Endothelial cell of umbilical vein (primary cell): ENCODE data around the gene OR6C2. TPM values are rescaled to one million over a fixed set of nuclear protein-coding genes. Genes with fewer than 3 reads are reported as not detected.

Experiments used
- BruUV-seq: library from RNA; stranded (reverse); fragments of 400-500 nt; replicated peaks from 2 replicates; lab custom pipeline; 2021; lab: Mats Ljungman, UMichigan
- CTCF ChIA-PET: fragments of 300-600, 350-600 bp; sonication (Branson Sonifier 250); formaldehyde crosslinking; loops from one replicate; lab custom pipeline; 2021; ENCODE audit warnings: antibody characterized with exemption, inconsistent platforms; lab: Charles Lee
- POLR2A ChIA-PET: fragments of 300-600, 350-600 bp; sonication (Branson Sonifier 250); formaldehyde crosslinking; loops from one replicate; lab custom pipeline; 2021; ENCODE audit warnings: antibody characterized with exemption, inconsistent platforms; lab: Charles Lee
- DNase-seq: peaks from one replicate; pipeline ENCODE4 v3.0.0-alpha.2; 2011; ENCODE audit warnings: low read depth, low spot score
- FAIRE-seq: peaks from 2 replicates; lab custom pipeline; 2011; peaks lifted over from hg19 to GRCh38; lab: Jason Lieb, UNC
- H2AFZ ChIP-seq: 2 replicates; pipeline ENCODE4 v1.6.0; 2012; ENCODE audit warnings: low read depth, low read length, control low read depth, inconsistent platforms
- H3K27ac ChIP-seq: 2 replicates; pipeline ENCODE4 v1.5.1; 2011; ENCODE audit warnings: low read depth, mild to moderate bottlenecking, control low read depth, low read length, moderate library complexity; ENCODE audit not compliant: insufficient read depth
- H3K27me3 ChIP-seq, 2 experiments: 2 replicates each; pipeline versions ENCODE4 v1.6.0 to v1.6.1; 2011; ENCODE audit warnings: low read length in 2 of 2, mixed read lengths in 1 of 2; ENCODE audit not compliant: control insufficient read depth in 2 of 2, insufficient read depth in 2 of 2
- H3K36me3 ChIP-seq, 2 experiments: 2 replicates in 1 of 2; 3 replicates in 1 of 2; pipeline ENCODE4 v1.5.1; 2011; ENCODE audit warnings: low read length in 2 of 2, mild to moderate bottlenecking in 1 of 2, moderate library complexity in 1 of 2; ENCODE audit not compliant: control insufficient read depth in 2 of 2, insufficient read depth in 2 of 2; ENCODE audit errors: extremely low read depth in 1 of 2
- H3K4me1 ChIP-seq: 3 replicates; pipeline ENCODE4 v1.5.1; 2011; ENCODE audit warnings: mild to moderate bottlenecking, low read length; ENCODE audit not compliant: control insufficient read depth, insufficient read depth; ENCODE audit errors: extremely low read depth
- H3K4me2 ChIP-seq: 2 replicates; pipeline ENCODE4 v1.6.1; 2011; ENCODE audit warnings: low read length, control low read depth, mixed read lengths; ENCODE audit not compliant: insufficient read depth
- H3K4me3 ChIP-seq, 3 experiments: fragments of 200-600 bp in 1 of 3; sonication (generic), shearing (Covaris generic) in 1 of 3; replicated peaks in 1 of 3; 2 replicates each; pipeline ENCODE4 v1.5.1; 2011 to 2016; ENCODE audit warnings: control low read depth in 3 of 3, low read length in 3 of 3, mild to moderate bottlenecking in 2 of 3, inconsistent platforms in 1 of 3, low read depth in 1 of 3, moderate library complexity in 1 of 3; ENCODE audit not compliant: insufficient read depth in 1 of 3
- H3K79me2 ChIP-seq: 2 replicates; pipeline ENCODE4 v1.6.0; 2012; ENCODE audit warnings: low read length, inconsistent platforms; ENCODE audit not compliant: control insufficient read depth, insufficient read depth
- H3K9ac ChIP-seq: replicated peaks from 2 replicates; pipeline ENCODE3; 2011; ENCODE audit warnings: low read length, control low read depth; ENCODE audit not compliant: insufficient read depth; ENCODE audit errors: extremely low read depth
- H3K9me1 ChIP-seq: replicated peaks from 3 replicates; pipeline ENCODE4 v1.6.0; 2011; ENCODE audit warnings: mild to moderate bottlenecking, low read length; ENCODE audit not compliant: control insufficient read depth, insufficient read depth; ENCODE audit errors: extremely low read depth
- H3K9me3 ChIP-seq: replicated peaks from 2 replicates; pipeline ENCODE4 v1.5.1; 2012; ENCODE audit warnings: low read length, inconsistent platforms; ENCODE audit not compliant: control insufficient read depth, insufficient read depth
- H4K20me1 ChIP-seq: replicated peaks from 2 replicates; pipeline ENCODE3; 2011; ENCODE audit warnings: mild to moderate bottlenecking, low read length; ENCODE audit not compliant: control insufficient read depth, insufficient read depth; ENCODE audit errors: extremely low read depth
- CTCF ChIP-seq, 2 donors: IDR thresholded peaks; 1 replicate in 1 of 2; 2 replicates in 1 of 2; pipeline ENCODE4 v1.5.1; 2011; ENCODE audit warnings: low read length in 2 of 2, mild to moderate bottlenecking in 2 of 2, moderate library complexity in 2 of 2, control low read depth in 1 of 2, inconsistent platforms in 1 of 2, low read depth in 1 of 2; ENCODE audit not compliant: insufficient read depth in 1 of 2; ENCODE audit errors: extremely low read depth in 1 of 2
- EZH2 ChIP-seq: IDR thresholded peaks from 2 replicates; pipeline ENCODE4 v1.6.1; 2012; ENCODE audit warnings: borderline replicate concordance, low read depth, mild to moderate bottlenecking, moderate library complexity, low read length, inconsistent platforms; ENCODE audit not compliant: severe bottlenecking
- FOS ChIP-seq: IDR thresholded peaks from 2 replicates; pipeline ENCODE4 v1.6.1; 2011; ENCODE audit warnings: mild to moderate bottlenecking, low read length, moderate library complexity, borderline replicate concordance; ENCODE audit not compliant: insufficient read depth
- GATA2 ChIP-seq: IDR thresholded peaks from 2 replicates; pipeline ENCODE4 v1.7.0; 2011; ENCODE audit warnings: low read depth, mild to moderate bottlenecking, moderate library complexity, mixed read lengths, low read length; ENCODE audit not compliant: insufficient read length, insufficient read depth
- JUN ChIP-seq: IDR thresholded peaks from 2 replicates; pipeline ENCODE4 v1.6.1; 2011; ENCODE audit warnings: borderline replicate concordance, low read depth; ENCODE audit not compliant: insufficient read length, insufficient read depth
- MAX ChIP-seq: IDR thresholded peaks from 2 replicates; pipeline ENCODE4 v1.6.1; 2011; ENCODE audit not compliant: insufficient read depth, insufficient read length
- MYC ChIP-seq: IDR thresholded peaks from one replicate; pipeline ENCODE4 v1.6.1; 2011; ENCODE audit warnings: mild to moderate bottlenecking, low read depth, low read length
- POLR2A ChIP-seq: IDR thresholded peaks from 2 replicates; pipeline ENCODE4 v1.6.1; 2012; ENCODE audit warnings: low read depth, mild to moderate bottlenecking, control low read depth, low read length
- POLR2AphosphoS5 ChIP-seq: IDR thresholded peaks from 2 replicates; pipeline ENCODE4 v1.6.1; 2012; ENCODE audit warnings: low read depth, mild to moderate bottlenecking, control low read depth, low read length, moderate library complexity; ENCODE audit not compliant: insufficient read depth
- dilution Hi-C: fragments of 300-500 bp; cut with MboI; formaldehyde crosslinking; loops from one replicate; pipeline ENCODE4 v1.15.0; 2019; ENCODE audit warnings: low sequenced_read_pairs; ENCODE audit not compliant: extremely low pct_ligation_motif_present
- intact Hi-C: fragments of 100-400 bp; cut with micrococcal nuclease; formaldehyde crosslinking; loops from one replicate; pipeline ENCODE4 v1.10.0; 2022
- polyA plus RNA-seq, 4 experiments: library from polyadenylated mRNA; depleted of rRNA in 3 of 4; stranded (reverse) in 3 of 4; unstranded in 1 of 4; fragments of >200 nt; gene quantifications; 2 replicates each; pipeline versions ENCODE4 v1.2.1 to v1.2.3, GENCODE V29; 2011 to 2012; ENCODE audit warnings: missing spikeins in 1 of 4
- total RNA-seq: library from RNA; stranded (reverse); gene quantifications from 2 replicates; pipeline ENCODE4 v1.2.3, GENCODE V29; 2021

The OR6C2 gene
- total and polyA plus RNA-seq, 2 donors (not counting 3 experiments of a cell fraction or from before 2014, with no cell fraction given) = not detected

GRCh38 chr12:55495490-55495889 lies 51.6 kb downstream of the OR6C2 start:
- ChIA-PET CTCF (no interaction called here), POLR2A (no interaction called here)
- Histone ChIP-seq H3K4me1 (no peaks in the 10 kb centered on the region), H3K4me3 (no peak overlapping the region), H3K9ac (no peak overlapping the region), H3K79me2 (no peaks in the 10 kb centered on the region), H3K9me1 (no peaks in the 10 kb centered on the region), H3K27ac (no peak overlapping the region), H3K9me3 (no peaks in the 10 kb centered on the region), H2AFZ (no peak overlapping the region), H3K27me3 (no peaks in the 10 kb centered on the region), H3K36me3 (no peaks in the 10 kb centered on the region), H4K20me1 (no peaks in the 10 kb centered on the region), H3K4me2 (no peak overlapping the region)
- BruUV-seq = no TSS peak
- intact Hi-C loops (no loop called here), dilution Hi-C loops (no loop called here)
- FAIRE-seq (no peak), DNase-seq (no peak)
- no peak for TF ChIP-seq POLR2AphosphoS5
- no peak for TF ChIP-seq EZH2
- no peak for TF ChIP-seq MYC
- TF ChIP-seq FOS = no peak
- no peak for TF ChIP-seq POLR2A
- TF ChIP-seq JUN = no peak
- no peak for TF ChIP-seq GATA2
- no peak for TF ChIP-seq CTCF (IDR thresholded peaks at IDR 0.05; ENCODE audit: extremely low read depth in 1 of 2, insufficient read depth in 1 of 2, low read depth in 1 of 2, low read length in 2 of 2)
- no peak for TF ChIP-seq MAX
